ENCODE data around the gene CEBPB.

DNA sequence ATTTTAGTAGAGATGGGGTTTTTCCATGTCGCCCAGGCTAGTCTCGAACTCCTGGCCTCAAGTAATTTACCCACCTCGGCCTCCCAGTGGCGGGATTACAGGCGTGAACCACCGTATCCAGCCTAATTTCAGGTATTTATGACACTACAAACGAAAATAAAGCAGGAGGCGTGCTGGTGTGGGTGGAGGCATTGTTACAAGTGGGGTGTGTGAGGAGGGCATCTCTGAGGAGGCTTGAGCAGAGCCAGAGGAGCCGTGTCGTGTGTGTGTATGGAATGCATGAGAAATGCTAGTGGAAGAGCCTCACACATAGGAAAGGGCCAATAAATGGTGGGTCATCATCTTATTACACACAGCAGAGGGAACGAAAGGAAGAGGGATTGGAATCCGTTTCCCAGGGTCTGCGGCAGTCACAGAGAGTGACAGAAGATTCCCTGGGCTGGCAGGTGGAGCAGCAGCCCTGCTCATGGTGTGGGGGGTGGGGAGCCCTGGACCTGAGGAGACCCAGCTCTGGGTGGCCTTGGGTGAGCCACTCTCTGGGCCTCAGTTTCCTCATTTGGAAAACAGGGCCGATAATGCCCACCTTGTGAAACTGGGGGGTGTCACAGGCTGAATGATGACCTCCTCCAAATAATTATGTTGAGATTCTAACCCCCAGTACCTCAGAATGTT, 19.9 kb upstream of the CEBPB start:
- no peak for TF ChIP-seq EZH2phosphoT487 (IDR thresholded peaks at IDR 0.05; ENCODE audit: low read length)
- no peak for TF ChIP-seq EZH2 (optimal IDR thresholded peaks at IDR 0.05; ENCODE audit: low read depth, low read length)
